ENCODE results near the gene ZNRD2.
"Not testable (repeated sequence)": the region's sequence is repeated elsewhere in the genome, so short reads cannot be mapped to it uniquely, and the experiment has no call there.

The ZNRD2 gene

GRCh38 chr11:65569973-65570918 lies at the start of gene ZNRD2:
TSS of gene ZNRD2 (plus strand) at chr11:65570477. CDS start at chr11:65570492, 15 bp downstream.
- peak within 1 kb of the TSS; percentile 100 for H3K4me3 ChIP-seq (ENCODE audit: low read depth, low read length)
- peak; percentile 65 for TF ChIP-seq CTCF (IDR thresholded peaks at IDR 0.05; ENCODE audit: borderline replicate concordance, insufficient read depth, low read depth, low read length)

GRCh38 chr11:65521777-65522521 lies 48.3 kb upstream of the ZNRD2 start:
- not testable (repeated sequence) for H3K4me3 ChIP-seq (ENCODE audit: low read depth, low read length)

- H3K4me3 ChIP-seq (ENCODE audit: low read depth, low read length), result peak overlapping the region; percentile 7
These were observed 47.3 kb upstream of the ZNRD2 start for GRCh38 chr11:65522718-65523630.

GRCh38 chr11:65523631-65523968 lies 46.7 kb upstream of the ZNRD2 start:
- H3K4me3 ChIP-seq (ENCODE audit: low read depth, low read length), result not testable (repeated sequence)

GRCh38 chr11:65524014-65524740 lies 46.1 kb upstream of the ZNRD2 start:
- TF ChIP-seq CTCF (IDR thresholded peaks at IDR 0.05; ENCODE audit: borderline replicate concordance, insufficient read depth, low read depth, low read length), result no peak
- peak overlapping the region; percentile 13 for H3K4me3 ChIP-seq (ENCODE audit: low read depth, low read length)

GRCh38 chr11:65524741-65525545 lies 45.3 kb upstream of the ZNRD2 start, which contains the start of gene SCYL1:
TSS of gene SCYL1 (plus strand) at chr11:65525083. CDS start at chr11:65525154, 71 bp downstream.
- no peak for TF ChIP-seq CTCF (IDR thresholded peaks at IDR 0.05; ENCODE audit: borderline replicate concordance, insufficient read depth, low read depth, low read length)
- peak within 1 kb of the TSS; percentile 95 for H3K4me3 ChIP-seq (ENCODE audit: low read depth, low read length)

- TF ChIP-seq CTCF (IDR thresholded peaks at IDR 0.05; ENCODE audit: borderline replicate concordance, insufficient read depth, low read depth, low read length), result no peak
- peak overlapping the region; percentile 95 for H3K4me3 ChIP-seq (ENCODE audit: low read depth, low read length)
These were observed 44.5 kb upstream of the ZNRD2 start for GRCh38 chr11:65525546-65526480.
